Suppressor macrophage treated with lipopolysaccharide for 4 hours (primary cell): ENCODE data around the gene RUVBL1.
"Not testable (repeated sequence)": the region's sequence is repeated elsewhere in the genome, so short reads cannot be mapped to it uniquely, and the experiment has no call there.

Experiments used
- DNase-seq: peaks from one replicate; pipeline ENCODE4 v3.0.0-alpha.2; 2020

Gene RUVBL1

DNA sequence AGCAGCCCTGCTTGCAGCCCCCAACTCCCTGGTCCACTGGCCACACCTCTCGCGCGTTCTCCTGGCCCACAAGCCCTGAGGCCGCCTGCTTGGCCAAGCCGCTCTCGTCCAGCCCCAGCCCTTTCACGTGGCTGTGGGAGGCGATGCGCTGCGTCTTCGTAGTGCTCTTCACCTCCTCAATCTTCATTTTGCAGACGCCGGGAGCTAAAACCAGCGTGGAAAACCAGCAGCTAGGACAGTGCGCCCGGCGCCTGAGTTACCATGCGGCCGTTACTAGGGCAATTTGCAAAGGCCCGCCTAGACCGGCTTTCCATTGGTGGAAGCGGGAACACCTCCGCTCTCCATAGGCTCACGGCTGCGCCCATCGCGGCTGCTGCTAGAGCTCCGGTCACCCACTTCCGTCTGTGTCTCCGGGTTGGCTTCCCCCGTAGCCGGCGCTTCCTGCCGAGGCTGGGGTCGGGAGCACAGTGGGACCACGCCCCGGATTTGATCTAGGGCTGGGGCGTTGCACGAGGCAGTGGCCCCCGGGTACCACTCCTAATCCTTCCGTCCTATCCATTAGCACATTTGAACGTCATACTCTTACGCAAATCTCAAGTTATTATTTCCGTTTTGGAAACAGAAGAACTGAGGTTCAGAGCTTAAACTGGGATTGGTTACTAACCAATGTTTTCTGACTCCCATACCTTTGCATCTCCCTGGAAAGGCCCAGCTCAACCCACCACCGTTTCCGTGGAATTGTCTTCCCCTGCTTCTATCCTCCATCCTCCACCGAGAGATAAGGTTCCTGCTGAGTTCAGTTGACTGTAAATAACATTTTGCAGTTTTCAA lies at the start of gene RUVBL1:
Gene RUVBL1, minus strand, starts transcription at position 275 of the 831 bp plus-strand sequence. Its CDS starts 88 bp downstream, at position 187.
- DNase-seq, result peak; percentile 98

GRCh38 chr3:128173200-128173599 lies 49.6 kb upstream of the RUVBL1 start:
- no peak for DNase-seq

DNA sequence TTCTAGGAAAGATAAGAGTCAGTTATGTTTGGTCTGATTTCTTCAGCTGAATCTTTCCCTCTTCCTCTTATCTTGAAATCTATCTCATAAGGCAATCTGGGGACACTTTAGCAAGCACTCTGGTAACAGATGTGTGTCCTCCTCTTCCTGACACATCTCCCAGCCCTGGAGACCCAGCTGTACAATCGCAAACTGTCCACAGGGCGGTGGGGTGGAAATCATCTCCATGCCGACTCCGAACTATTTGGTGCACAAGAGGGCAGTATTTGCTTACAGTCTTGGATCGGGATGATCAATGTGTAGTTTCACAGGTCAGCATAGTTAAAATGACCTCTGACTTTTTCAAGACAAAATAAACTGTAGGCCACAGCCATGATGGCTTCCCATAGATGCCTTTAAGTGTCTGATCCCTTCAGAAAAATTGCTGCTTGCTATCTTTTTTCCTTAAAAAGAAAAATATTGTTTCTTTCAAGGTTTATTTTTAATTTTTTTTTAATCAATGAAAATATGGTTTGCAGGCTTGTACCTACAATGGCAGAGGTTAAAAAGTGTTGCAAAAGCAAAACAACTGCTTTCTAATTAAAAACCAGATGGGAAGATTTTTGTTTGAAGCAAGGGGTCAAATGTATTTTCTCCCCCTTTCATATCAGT lies 47.4 kb upstream of the RUVBL1 start:
- peak; percentile 77 for DNase-seq

- DNase-seq, result no peak
Measured at GRCh38 chr3:128168836-128169235, 45.2 kb upstream of the RUVBL1 start.

GRCh38 chr3:128167973-128168674 lies 44.5 kb upstream of the RUVBL1 start:
- DNase-seq, result no peak

DNA sequence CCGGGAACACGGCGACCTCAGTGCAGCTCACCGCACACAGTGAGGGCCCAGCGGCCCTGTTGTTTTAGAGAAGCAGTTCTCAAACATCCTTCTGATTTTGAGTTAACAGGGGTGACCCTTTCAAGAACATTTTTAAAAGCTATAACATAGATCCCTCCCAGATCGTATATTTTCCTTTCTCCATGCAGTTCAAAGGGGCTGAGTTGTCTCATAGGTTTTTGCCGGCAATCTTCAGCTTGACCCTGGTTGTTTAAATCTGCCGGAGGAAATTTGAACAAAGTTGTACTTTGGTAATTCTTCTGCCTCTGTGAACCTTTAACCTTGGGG lies 44.0 kb upstream of the RUVBL1 start:
- no peak for DNase-seq

- DNase-seq, result no peak
Measured at GRCh38 chr3:128166971-128167453, 43.4 kb upstream of the RUVBL1 start.

DNA sequence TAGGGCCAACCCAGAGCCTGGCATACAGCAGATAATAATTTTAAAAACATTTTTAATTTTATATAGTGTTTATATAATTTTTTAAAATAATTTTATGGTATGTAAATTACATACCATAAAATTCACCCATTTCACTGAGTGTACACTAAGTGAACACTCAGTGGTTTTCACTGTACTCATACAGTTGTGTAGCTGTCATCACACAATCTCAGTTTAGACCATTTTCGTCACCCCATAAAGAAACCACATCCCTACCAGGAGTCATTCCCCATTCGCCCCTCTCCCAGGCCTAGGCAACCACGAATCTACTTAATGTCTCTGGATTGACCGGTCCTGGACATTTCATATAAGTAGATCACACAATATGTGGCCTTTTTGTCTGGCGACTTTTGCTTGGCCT lies 39.8 kb upstream of the RUVBL1 start:
- no peak for DNase-seq

DNA sequence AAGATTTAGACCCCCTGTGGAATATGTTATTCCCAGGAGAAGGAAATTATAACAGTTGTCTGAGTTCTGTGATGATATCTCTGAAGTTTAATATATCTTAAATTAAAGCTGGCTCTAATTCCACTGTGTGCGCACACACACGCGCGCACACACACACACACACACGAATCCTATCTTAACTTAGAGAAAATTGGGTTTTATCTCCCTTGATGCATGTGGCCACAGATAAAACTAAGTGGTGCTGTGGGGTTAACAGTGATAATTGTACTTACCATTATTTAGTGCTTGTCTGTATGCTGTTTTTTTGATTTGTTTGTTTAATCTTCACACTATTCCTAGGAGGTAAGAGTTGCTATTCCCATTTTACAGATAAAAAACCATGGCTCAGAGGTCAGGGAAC lies 37.0 kb upstream of the RUVBL1 start:
- DNase-seq, result no peak

GRCh38 chr3:128155616-128156360 lies 32.2 kb upstream of the RUVBL1 start:
- peak; percentile 29 for DNase-seq

- not testable (repeated sequence) for DNase-seq
Measured at GRCh38 chr3:128154354-128154753, 30.7 kb upstream of the RUVBL1 start.

- DNase-seq, result peak; percentile 81
Measured at GRCh38 chr3:128153156-128154041, 29.8 kb upstream of the RUVBL1 start, which contains the start of gene EEFSEC. Gene EEFSEC (plus strand): TSS chr3:128153481. CDS start chr3:128153508, 27 bp downstream.

DNA sequence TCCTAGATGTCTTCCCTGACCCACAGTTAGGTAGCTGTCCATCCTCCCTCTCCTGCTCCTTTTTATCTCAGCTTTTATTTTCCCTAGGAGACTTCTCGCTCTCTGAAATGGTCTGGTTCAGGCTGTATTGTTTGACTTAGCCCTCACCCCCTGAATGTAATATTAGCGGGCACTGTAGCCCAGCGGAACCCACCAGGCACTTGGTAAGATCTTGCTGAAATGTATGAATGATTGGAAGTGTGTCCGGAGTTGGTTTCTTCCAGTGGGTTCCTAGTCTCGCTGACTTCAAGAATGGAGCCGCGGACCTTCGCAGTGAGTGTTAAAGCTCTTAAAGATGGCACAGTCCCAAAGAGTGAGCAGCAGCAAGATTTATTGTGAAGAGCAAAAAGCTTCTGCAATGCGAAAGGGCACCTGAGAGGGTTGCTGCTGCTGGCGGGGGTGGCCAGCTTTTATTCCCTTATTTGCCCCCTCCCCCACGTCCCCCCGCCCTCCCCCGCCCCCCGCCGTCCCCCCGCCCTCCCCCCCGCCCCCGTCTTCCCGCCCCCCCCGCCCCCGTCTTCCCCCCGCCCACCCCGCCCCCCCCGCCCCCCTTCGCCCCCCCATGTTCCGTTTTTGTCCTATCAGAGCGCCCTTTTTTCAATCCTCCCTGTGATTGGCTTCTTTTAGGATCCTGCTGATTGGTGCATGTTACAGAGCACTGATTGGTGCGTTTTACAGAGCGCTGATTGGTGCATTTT lies 29.0 kb upstream of the RUVBL1 start:
- DNase-seq, result no peak

- DNase-seq, result no peak
Measured at GRCh38 chr3:128151758-128152274, 28.2 kb upstream of the RUVBL1 start.

DNA sequence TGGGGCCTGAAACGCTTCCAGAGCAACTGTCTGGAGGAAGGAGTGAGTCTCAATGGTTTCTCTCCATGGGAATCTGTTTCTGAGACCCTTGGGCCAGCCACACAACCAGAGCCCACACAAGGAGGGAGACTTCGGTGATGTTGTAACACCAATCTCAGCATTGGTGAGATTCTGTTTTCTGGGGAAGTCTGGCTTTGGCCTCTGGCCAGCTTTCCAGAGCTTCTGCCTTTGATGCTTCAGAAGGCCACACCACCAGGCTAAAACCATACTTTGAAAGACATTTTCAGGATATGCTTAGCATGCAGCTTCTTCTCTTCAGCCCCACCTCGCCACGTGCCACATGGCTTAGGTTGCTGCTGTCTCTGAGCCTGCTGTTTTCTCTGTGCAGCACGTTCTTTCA lies 26.0 kb upstream of the RUVBL1 start:
- DNase-seq, result peak; percentile 37

GRCh38 chr3:128146201-128146600 lies 22.6 kb upstream of the RUVBL1 start:
- no peak for DNase-seq

- DNase-seq, result peak; percentile 88
Measured at GRCh38 chr3:128145279-128145678, 21.7 kb upstream of the RUVBL1 start.

DNA sequence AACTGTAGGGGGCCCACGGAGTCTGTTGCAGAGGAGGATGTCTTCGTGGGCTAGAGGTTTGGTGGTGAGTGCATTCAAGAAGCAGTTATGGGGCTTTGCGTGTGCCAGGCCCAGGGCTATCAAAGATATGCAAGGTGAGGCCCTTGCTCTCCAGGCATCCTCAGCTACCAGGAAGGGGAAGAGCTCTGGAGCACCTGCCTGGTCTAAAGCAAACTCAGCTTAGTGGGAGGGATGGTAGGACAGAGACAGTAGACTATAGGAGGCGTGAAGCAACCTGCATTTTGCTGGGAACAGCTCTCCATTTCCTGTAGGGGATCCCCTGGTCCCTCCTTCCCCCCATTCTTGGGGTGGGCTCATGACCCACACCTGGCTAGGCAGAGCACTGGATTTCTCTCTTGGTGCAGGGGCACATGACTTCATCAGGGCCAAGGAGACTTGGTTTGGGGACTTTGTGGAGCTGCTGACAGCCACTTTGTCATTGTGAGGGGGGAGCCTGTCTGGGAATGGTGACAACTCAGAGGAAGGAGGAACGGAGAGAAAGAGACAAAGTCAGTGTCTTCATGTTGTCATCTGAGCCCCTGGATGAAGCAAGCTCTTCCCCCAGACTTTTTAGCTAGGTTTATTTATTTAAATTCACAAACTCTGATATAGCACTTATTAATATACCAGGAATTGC lies 21.0 kb upstream of the RUVBL1 start:
- DNase-seq, result no peak

GRCh38 chr3:128143496-128143895 lies 19.9 kb upstream of the RUVBL1 start:
- no peak for DNase-seq

DNA sequence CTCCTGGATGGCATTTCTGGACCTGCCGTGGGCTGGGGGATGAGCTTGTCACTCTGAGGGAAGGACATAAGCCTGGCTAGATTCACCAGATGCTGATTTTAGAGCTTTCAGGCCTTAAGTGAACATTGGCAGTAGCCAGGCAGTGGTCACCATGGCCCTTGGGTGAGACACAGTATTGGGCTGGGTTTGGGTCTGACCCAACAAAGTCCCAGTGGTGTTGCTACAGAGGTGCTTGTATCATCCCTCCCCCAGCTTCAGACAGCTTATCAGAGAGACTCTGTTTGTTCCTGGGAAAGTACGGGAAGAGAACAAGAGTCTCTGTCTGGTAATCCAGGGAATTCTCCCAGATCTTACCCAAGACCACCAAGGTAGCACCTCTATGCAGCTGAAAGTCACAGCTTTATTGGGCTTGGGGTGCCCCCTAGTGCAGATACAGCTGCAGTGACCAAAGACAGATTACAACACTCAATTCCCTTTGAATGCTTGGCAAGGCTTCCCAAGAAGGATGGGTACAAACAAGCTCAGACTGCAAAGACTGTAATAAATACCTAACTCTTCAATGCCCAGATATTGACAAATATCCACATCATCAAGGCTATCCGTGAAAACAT lies 9.8 kb upstream of the RUVBL1 start:
- peak; percentile 53 for DNase-seq
